NCI-H774 (cell line): Measurements from ENCODE around the gene BHLHA15.

ENCODE experiments used
- DNase-seq: peaks from one replicate; lab custom pipeline; 2025; lab: John Stamatoyannopoulos, UW

BHLHA15 gene

DNA sequence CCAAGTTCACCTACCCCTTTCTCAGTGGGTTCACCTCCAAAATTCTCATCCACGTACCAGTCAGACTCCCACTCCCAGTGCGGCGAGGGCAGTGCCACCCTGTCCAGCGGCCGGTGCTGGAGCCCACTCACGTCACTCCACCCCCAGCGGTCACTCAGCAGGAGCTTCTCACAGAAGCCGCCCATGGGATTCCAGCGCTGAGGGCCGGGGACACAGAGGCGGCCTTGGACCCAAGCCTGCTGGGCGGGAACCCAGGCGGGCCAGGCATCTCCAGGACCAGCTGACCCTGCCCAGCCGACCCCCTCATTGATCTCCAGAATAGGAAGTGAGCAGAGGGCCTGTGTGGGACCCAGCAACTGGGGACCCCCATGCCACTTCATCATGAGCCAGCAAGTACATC, 33.6 kb downstream of the BHLHA15 start:
- DNase-seq: no peak

DNA sequence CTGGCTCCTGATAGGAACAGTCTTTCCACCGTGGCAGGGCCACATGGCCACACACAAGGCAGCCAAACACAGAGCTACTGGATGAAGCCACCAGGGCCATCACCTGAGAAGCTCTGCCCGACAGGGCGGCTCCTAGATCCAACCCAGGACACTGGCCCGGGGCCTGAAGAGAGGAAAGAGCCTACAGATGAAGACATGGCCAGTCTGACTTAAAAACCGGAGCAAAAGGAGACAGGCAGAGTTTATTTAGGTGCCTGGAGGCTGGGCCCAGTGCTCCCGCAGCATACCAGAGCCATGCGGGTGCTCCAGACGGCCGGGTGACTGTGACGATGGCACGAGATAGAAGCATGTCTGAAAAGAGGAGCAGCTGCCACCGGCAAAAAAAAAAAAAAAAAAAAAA, 36.9 kb downstream of the BHLHA15 start:
- DNase-seq: no peak

DNA sequence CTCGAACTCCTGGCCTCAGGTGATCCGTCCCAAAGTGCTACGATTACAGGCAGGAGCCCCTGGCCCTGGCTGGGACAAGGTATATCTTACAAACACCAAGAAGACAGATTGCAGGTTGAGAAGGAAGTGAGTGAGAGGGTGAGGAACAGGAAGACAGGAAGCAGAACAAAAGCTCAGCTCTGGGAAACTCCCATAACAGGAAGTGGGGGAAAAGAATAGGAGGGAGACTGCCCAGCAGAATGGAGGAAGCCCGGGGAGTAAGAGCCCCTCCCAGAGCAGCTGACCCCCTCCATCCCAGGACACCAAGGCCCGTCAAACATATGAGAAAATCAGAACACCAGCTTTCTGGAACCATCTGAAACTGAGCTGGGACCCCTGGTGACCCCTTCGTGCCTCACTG, 37.9 kb downstream of the BHLHA15 start:
- no peak for DNase-seq

DNA sequence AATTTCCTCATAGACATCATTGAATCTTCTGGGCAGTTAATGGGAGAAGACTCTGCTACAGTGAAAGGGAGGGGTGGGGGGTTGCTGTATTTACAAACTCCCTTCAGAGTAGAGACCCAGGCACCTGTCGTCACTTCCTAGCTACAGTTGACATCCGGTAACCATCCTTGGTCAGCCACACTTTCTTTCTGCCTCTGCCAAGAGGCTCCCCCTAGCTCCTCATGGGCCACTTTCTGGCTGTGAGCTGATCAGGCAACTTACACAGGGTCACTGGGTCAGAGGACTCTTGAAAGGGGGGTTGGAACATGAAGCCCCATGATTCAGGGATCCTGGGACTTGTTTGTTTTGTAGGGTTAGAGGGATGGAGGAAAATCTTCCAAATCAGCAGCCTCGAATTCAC, 39.5 kb downstream of the BHLHA15 start:
- no peak for DNase-seq

DNA sequence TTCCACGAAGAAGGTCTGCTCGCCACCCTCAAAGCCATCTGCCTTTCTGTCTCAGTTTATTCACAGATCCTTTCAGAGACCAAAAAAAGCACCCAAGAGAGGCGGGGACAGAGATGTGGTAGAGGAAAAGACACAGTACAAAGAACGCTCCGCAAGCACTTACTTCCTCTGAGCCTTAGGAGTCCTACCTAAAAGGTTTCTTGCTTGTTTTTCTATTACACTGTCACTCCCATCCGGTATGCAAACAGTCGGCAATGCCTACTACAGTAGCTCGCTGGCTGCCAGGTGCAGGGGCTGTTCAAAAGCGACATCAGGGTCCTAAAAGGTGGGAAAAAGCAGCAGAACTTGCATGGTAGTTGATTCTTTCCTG, 40.0 kb downstream of the BHLHA15 start:
- peak; percentile 24 for DNase-seq

DNA sequence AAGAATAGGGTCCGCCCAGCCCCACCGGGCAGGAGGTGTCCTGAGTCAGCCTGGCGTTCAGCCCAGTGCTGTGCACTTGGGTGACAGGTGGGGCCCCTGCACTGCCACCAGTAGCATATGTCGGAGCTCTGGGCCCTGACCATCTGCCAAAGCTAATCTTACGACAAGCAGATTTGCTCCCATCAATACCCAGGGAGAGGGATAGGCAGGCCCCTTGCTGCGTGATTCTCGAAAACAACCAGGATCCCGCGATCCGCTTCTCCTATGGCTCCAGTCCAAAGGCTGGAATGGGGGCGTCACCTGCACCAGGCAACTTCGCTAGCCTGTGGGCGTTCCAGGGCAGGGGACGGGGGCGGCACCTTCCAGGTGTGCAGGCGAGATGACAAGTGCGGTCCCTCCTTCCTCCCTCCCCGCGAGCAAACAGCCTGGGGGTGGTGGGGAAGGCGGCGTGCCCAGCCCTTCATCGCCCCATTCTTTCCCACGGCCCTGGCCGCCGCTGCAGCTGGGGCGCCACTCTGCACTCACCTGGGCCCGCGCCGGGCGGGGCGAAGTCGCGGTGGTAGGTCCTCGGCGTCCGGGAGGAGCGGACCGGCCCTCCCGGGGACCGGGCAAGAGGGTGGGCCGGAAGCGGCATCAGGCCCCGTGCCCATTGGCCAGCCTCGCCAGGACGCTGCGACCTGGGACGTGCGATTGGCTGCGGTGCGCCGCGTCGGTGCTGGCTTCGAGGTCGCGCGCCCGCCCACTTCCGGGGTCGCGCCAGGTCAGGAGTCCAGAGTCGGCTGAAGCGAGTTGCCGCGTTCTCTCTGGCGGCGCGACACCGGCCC, 40.6 kb downstream of the BHLHA15 start, which contains the start of gene TECPR1:
TSS of gene TECPR1 (minus strand) at position 632 of the 824 bp plus-strand sequence. CDS start 6,086 bp downstream, outside the sequence.
- DNase-seq: peak; percentile 94

DNA sequence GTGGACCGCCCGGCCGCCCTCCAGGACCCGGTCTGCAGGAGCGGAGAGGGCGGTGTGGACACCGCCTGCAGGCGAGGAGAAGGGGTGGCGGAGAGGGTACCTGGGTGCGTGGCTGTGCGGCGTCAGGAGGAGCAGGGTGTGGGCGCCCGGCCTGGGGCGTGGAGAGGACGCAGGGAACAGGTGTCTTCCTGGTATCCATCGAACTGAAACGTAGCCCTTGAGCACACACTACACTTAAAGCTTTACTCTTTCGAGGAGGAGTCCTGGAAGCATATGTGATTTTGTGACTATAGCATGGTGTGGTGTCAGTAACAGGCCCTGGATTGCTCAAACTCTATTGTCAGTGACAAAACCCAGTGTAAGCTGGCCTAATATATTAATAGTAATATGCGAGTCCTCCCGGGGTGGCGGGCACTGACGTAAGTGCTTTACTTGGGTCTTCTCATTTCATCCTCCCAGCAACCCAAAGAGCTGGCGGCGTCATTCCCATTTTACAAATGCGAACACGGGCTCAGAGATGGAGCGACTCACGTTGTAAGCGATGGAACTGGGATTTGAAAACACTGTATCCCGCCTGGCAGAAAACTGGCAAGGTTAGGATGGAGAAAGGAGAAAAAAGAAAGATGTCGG, 41.3 kb downstream of the BHLHA15 start:
- DNase-seq: no peak

DNA sequence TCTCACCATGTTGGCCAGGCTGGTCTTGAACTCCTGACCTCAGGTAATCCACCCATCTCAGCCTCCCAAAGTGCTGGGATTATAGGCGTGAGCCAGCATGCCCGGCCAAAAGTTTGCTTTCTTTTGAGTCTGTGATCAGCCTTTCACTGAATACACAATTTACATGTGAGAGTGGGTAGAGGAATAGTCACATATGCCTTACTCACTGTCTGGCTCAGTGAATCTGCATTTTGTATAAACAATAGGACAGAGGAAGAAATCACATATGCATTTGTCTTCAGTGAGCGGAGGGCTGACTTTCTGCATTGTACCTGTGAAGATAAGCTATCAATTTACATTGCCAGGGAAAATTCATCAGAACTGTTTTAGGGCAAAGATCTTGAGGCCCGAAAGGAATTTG, 43.3 kb downstream of the BHLHA15 start:
- no peak for DNase-seq

DNA sequence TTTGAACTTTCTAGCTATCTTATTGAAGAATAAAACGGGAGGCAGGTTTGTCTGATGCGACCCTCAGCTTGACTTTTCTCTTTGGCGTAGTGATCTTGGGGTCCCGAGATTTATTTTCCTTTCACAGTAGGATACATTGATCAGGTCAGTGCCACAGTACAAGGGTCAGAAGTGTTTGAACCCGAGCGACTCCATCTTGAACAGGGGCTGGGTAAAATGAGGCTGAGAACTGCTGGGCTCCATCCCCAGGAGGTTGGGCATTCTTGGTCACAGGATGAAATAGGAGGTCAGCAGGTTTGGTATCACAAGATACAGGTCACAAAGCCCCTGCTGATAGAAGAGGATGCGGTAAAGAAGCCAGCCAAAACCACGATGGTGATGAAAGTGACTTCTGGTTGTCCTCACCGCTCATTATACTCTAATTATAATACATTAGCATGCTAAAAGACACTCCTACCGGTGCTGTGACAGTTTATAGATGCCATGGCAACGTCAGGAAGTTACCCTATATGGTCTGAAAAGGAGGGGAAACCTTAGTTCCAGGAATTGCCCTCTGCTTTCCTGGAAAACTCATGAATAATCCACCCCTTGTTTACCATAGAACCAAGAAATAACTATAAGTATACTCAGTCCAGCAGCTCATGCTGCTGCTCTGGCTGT, 43.8 kb downstream of the BHLHA15 start:
- DNase-seq: no peak

DNA sequence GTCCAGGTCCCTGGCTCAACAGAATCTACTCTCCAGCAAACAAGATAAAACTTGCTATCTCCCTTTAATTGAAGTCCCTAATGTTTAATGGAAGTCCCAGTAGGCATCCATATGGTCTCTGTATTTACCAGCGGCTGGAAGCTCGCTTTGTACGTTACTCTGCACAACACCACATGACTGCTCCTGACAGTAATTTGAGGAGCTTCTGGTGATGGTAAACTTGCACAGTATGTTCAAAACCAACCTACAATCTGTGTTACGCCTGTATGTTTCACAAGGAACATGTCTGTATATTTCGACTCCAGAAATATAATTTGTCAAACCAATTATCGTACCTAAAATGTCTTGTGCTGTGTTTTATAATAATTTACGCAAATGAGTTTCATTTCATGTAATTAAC, 45.2 kb downstream of the BHLHA15 start:
- DNase-seq: no peak

DNA sequence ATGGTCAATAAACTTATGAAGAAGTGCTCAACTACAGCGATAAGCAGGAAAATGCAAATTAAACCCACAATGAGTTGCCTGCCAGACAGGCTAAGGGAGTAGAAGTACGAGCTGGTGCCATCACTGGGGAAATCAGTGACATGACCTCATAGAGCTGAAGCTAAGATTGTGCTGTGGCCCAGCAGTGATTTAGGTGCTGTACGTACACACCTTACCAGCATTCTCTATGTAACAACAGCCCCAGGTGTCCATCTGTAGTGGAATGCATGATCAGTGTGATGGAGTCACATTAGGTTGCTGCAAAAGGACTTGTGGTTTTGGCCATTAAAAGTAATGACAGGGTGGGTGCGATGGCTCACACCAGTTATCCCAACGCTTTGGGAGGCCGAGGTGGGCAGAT, 46.5 kb downstream of the BHLHA15 start:
- no peak for DNase-seq
